Fibroblast of villous mesenchyme (primary cell): Measurements from ENCODE around the gene BTBD9. TPM values are rescaled to one million over a fixed set of nuclear protein-coding genes. Genes with fewer than 3 reads are reported as not detected.

Source experiments
- DNase-seq: peaks from one replicate; pipeline ENCODE4 v3.0.0-alpha.2; 2010; ENCODE audit warnings: low read depth
- H3K4me3 ChIP-seq: 2 replicates; pipeline ENCODE4 v1.5.1; 2011; ENCODE audit warnings: low read depth, mild to moderate bottlenecking, low read length
- CTCF ChIP-seq: IDR thresholded peaks from 2 replicates; pipeline ENCODE4 v1.5.1; 2012; ENCODE audit warnings: low read depth, mild to moderate bottlenecking, low read length; ENCODE audit not compliant: insufficient read depth
- total RNA-seq: library from RNA; depleted of rRNA; stranded (reverse); fragments of >200 nt; gene quantifications from 2 replicates; pipeline ENCODE4 v1.2.3, GENCODE V29; 2012

The BTBD9 gene
- total RNA-seq, 1 donor = 12.1 TPM

GRCh38 chr6:38281126-38281525, 358.6 kb downstream of the BTBD9 start:
- no peak for DNase-seq
- TF ChIP-seq CTCF = no peak

GRCh38 chr6:38279963-38280588, 359.7 kb downstream of the BTBD9 start:
- TF ChIP-seq CTCF = no peak
- DNase-seq = no peak
- H3K4me3 ChIP-seq = no peak overlapping the region

More at GRCh38 chr6:38281126-38281525, 358.6 kb downstream of the BTBD9 start:
- H3K4me3 ChIP-seq = no peak overlapping the region

GRCh38 chr6:38279423-38279822, 360.3 kb downstream of the BTBD9 start:
- no peak overlapping the region for H3K4me3 ChIP-seq
- peak; percentile 20 for TF ChIP-seq CTCF
- DNase-seq = no peak

DNA sequence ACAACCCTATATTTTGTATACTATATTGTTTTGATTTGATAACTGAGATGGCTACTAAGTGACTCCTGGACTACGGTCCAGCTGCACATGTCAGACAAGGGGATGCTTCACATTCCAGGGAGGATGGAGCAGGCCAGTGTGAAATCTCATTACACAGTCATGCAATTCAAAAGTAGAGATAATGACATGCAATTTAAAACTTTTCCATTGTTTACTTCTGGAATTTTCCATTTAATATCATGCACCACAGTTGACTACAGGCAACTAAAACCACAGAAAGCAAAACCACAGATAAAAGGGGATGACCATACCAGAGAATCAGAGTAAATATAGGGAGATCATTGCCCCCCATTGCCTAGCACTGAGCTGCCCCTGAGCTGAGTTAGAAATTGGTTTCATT, 366.4 kb downstream of the BTBD9 start:
- no peak overlapping the region for H3K4me3 ChIP-seq
- DNase-seq = peak; percentile 75
- TF ChIP-seq CTCF = no peak

DNA sequence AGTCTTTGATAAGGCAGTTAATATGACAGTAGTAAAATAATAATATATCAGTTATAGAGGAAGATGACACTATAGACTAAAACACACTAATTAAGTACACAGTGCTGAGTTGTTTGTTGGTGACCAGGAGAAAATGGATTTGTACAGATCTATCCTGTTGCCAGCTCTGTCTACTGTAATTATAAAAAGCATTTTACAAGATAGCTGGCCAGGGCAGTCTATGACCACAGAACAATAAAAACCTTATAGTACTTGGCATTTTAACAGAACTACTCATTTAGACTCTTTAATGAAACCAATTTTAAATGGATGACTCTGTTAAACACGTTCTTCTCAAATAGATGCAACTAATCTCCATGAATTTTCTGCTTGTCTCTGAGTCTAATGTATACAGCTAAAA, 367.5 kb downstream of the BTBD9 start:
- TF ChIP-seq CTCF = no peak
- no peak overlapping the region for H3K4me3 ChIP-seq
- DNase-seq = peak; percentile 19

DNA sequence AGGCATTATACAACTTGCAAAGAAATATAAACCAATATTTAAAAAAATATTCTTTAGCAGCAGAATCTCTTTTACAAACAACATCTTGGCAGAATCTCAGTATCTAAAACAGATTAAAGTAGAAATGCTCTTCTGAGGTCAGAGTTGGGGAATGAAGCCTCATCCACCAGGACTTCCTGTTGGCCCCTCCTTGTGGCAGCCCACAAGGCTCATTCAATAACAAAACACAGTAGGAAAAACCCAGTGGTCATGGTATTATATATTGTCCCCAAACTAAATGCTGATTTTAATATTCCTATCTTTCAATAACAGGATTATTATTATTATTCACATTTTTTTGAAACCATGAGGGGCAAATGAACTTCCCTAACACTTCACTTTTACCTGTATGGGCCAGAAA, 368.6 kb downstream of the BTBD9 start:
- peak; percentile 17 for DNase-seq
- H3K4me3 ChIP-seq = no peak overlapping the region
- no peak for TF ChIP-seq CTCF

GRCh38 chr6:38270367-38270766, 369.4 kb downstream of the BTBD9 start:
- no peak for TF ChIP-seq CTCF

More at GRCh38 chr6:38270367-38270766, 369.4 kb downstream of the BTBD9 start:
- no peak for DNase-seq
- H3K4me3 ChIP-seq = no peak overlapping the region
